Measurements from ENCODE around the gene ZNF512B. TPM values are rescaled to one million over a fixed set of nuclear protein-coding genes. Genes with fewer than 3 reads are reported as not detected.
A peak's percentile ranks its signal among the peaks of the same experiment; 100 is the strongest.

The ZNF512B gene
- total and polyA plus RNA-seq, 2 experiments from 2014 or later, result 1.5 to 16.4 TPM

GRCh38 chr20:63982937-63983336 is 13.2 kb upstream of the ZNF512B start:
- Histone ChIP-seq H3K4me1 (ENCODE audit: insufficient read depth) (peaks cover 14% of the 10 kb centered on the region), H3K9ac (no peak overlapping the region), H3K4me3 (no peak overlapping the region), H3K9me2 (ENCODE audit: insufficient read depth) (no peaks in the 10 kb centered on the region), H3F3A (ENCODE audit: insufficient read depth) (no peaks in the 10 kb centered on the region), H3K9me3 (ENCODE audit: low read depth) (no peaks in the 10 kb centered on the region), H3K79me2 (ENCODE audit: insufficient read depth) (peaks cover 47% of the 10 kb centered on the region), H3K4me2 (ENCODE audit: unreplicated experiment) (no peak overlapping the region), H4K20me1 (ENCODE audit: insufficient read depth) (no peaks in the 10 kb centered on the region), H3K36me3 (ENCODE audit: low read depth) (peaks cover 29% of the 10 kb centered on the region), H3K27me3 (replicated peaks; ENCODE audit: insufficient read depth) (no peaks in the 10 kb centered on the region), H3K27ac (no peak overlapping the region), H2AFZ (no peak overlapping the region)
- no peak for TF ChIP-seq EZH2 (IDR thresholded peaks at IDR 0.05; ENCODE audit: insufficient read depth, poor library complexity, severe bottlenecking)
- TF ChIP-seq EZH2phosphoT487 (IDR thresholded peaks at IDR 0.05; ENCODE audit: insufficient read depth, low read depth), result no peak
- 87 to 91% methylated on average over 14 of the region's 14 CpGs for WGBS, 2 experiments (ENCODE audit: low coverage in 1 of 2, low lambda C conversion rate in 2 of 2, missing lambda C conversion rate in 2 of 2)
- in situ Hi-C loops (cut with MboI), result no loop called here
- no peak for DNase-seq

GRCh38 chr20:63980806-63981728 is 11.3 kb upstream of the ZNF512B start, which contains the start of gene PRPF6:
PRPF6 (plus strand) TSS chr20:63981132; CDS start chr20:63981246, 114 bp downstream.
- peaks cover 24% of the 10 kb centered on the region for H3K36me3 ChIP-seq (ENCODE audit: low read depth)
- no peak for TF ChIP-seq EZH2 (IDR thresholded peaks at IDR 0.05; ENCODE audit: insufficient read depth, poor library complexity, severe bottlenecking)
- TF ChIP-seq EZH2phosphoT487 (IDR thresholded peaks at IDR 0.05; ENCODE audit: insufficient read depth, low read depth), result no peak

GRCh38 chr20:63980317-63980805 is 10.6 kb upstream of the ZNF512B start:
- H3K36me3 ChIP-seq (ENCODE audit: low read depth), result peaks cover 18% of the 10 kb centered on the region
- no peak for TF ChIP-seq EZH2phosphoT487 (IDR thresholded peaks at IDR 0.05; ENCODE audit: insufficient read depth, low read depth)
- TF ChIP-seq EZH2 (IDR thresholded peaks at IDR 0.05; ENCODE audit: insufficient read depth, poor library complexity, severe bottlenecking), result no peak
- H3K9me2 ChIP-seq (ENCODE audit: insufficient read depth), result no peaks in the 10 kb centered on the region
- H3K4me1 ChIP-seq (ENCODE audit: insufficient read depth), result peaks cover 14% of the 10 kb centered on the region
- peak overlapping the region; percentile 88 for H3K4me3 ChIP-seq
- H3F3A ChIP-seq (ENCODE audit: insufficient read depth), result no peaks in the 10 kb centered on the region
- H3K27me3 ChIP-seq (replicated peaks; ENCODE audit: insufficient read depth), result no peaks in the 10 kb centered on the region
- 74 to 75% methylated on average over 15 of the region's 15 CpGs for WGBS, 2 experiments (ENCODE audit: low coverage in 1 of 2, low lambda C conversion rate in 2 of 2, missing lambda C conversion rate in 2 of 2)
- DNase-seq, result no peak
- peak overlapping the region; percentile 88; the same call in 1 of the 2 replicates for H3K9ac ChIP-seq
- peak overlapping the region; percentile 60 for H3K4me2 ChIP-seq (ENCODE audit: unreplicated experiment)
- no peak overlapping the region for H3K27ac ChIP-seq
- H3K9me3 ChIP-seq (ENCODE audit: low read depth), result no peaks in the 10 kb centered on the region
- peaks cover 42% of the 10 kb centered on the region for H3K79me2 ChIP-seq (ENCODE audit: insufficient read depth)
- H4K20me1 ChIP-seq (ENCODE audit: insufficient read depth), result no peaks in the 10 kb centered on the region
- in situ Hi-C loops (cut with MboI), result no loop called here
- H2AFZ ChIP-seq, result peak overlapping the region; percentile 84

More at GRCh38 chr20:63980806-63981728, 11.3 kb upstream of the ZNF512B start, which contains the start of gene PRPF6:
- no peaks in the 10 kb centered on the region for H3K9me3 ChIP-seq (ENCODE audit: low read depth)
- H3K27me3 ChIP-seq (replicated peaks; ENCODE audit: insufficient read depth), result no peaks in the 10 kb centered on the region
- no peaks in the 10 kb centered on the region for H3F3A ChIP-seq (ENCODE audit: insufficient read depth)
- no peaks in the 10 kb centered on the region for H3K9me2 ChIP-seq (ENCODE audit: insufficient read depth)
- peak within 1 kb of the TSS; percentile 84 for H2AFZ ChIP-seq
- H3K79me2 ChIP-seq (ENCODE audit: insufficient read depth), result peaks cover 47% of the 10 kb centered on the region
- H4K20me1 ChIP-seq (ENCODE audit: insufficient read depth), result no peaks in the 10 kb centered on the region
- in situ Hi-C loops (cut with MboI), result no loop called here
- WGBS, 2 experiments (ENCODE audit: low coverage in 1 of 2, low lambda C conversion rate in 2 of 2, missing lambda C conversion rate in 2 of 2), result 1% methylated on average over 61 to 70 of the region's 75 CpGs
- DNase-seq, result peak; percentile 99
- H3K4me1 ChIP-seq (ENCODE audit: insufficient read depth), result peaks cover 14% of the 10 kb centered on the region
- H3K4me2 ChIP-seq (ENCODE audit: unreplicated experiment), result peak within 1 kb of the TSS; percentile 94
- H3K9ac ChIP-seq, result peak within 1 kb of the TSS; percentile 88
- peak within 1 kb of the TSS; percentile 88 for H3K4me3 ChIP-seq
- H3K27ac ChIP-seq, result peak within 1 kb of the TSS; percentile 61

GRCh38 chr20:63979557-63980316 is 10.0 kb upstream of the ZNF512B start, which contains the start of gene SAMD10:
SAMD10 (minus strand) TSS chr20:63979642; CDS start chr20:63979467, 175 bp downstream.
- Histone ChIP-seq H3K36me3 (ENCODE audit: low read depth) (peaks cover 11% of the 10 kb centered on the region; the same call in 1 of the 2 replicates), H3K27ac (no peak within 1 kb of the TSS), H4K20me1 (ENCODE audit: insufficient read depth) (no peaks in the 10 kb centered on the region), H2AFZ (peak within 1 kb of the TSS; percentile 84), H3K4me1 (ENCODE audit: insufficient read depth) (peaks cover 14% of the 10 kb centered on the region), H3K9ac (no peak within 1 kb of the TSS), H3K9me2 (ENCODE audit: insufficient read depth) (no peaks in the 10 kb centered on the region), H3F3A (ENCODE audit: insufficient read depth) (no peaks in the 10 kb centered on the region), H3K79me2 (ENCODE audit: insufficient read depth) (peaks cover 36% of the 10 kb centered on the region), H3K9me3 (ENCODE audit: low read depth) (no peaks in the 10 kb centered on the region), H3K4me3 (peak within 1 kb of the TSS; percentile 56), H3K27me3 (replicated peaks; ENCODE audit: insufficient read depth) (no peaks in the 10 kb centered on the region), H3K4me2 (ENCODE audit: unreplicated experiment) (peak within 1 kb of the TSS; percentile 74)
- WGBS, 2 experiments (ENCODE audit: low coverage in 1 of 2, low lambda C conversion rate in 2 of 2, missing lambda C conversion rate in 2 of 2), result 13 to 25% methylated on average over 17 to 39 of the region's 52 CpGs
- peak; percentile 33 for DNase-seq
- in situ Hi-C loops (cut with MboI), result no loop called here
- no peak for TF ChIP-seq EZH2phosphoT487 (IDR thresholded peaks at IDR 0.05; ENCODE audit: insufficient read depth, low read depth)
- TF ChIP-seq EZH2 (IDR thresholded peaks at IDR 0.05; ENCODE audit: insufficient read depth, poor library complexity, severe bottlenecking), result no peak
